T-helper 1 cell treated with Interleukin-12 subunit alpha and Interleukin-12 subunit beta and Interleukin-4 antibody, amounts not matched to agents 30 μg/mL and 1 μg/mL, for 36 hours (primary cell): Measurements from ENCODE around the gene KRT2.

Experiments used
- H3K27ac Mint-ChIP-seq: one replicate; pipeline ENCODE4 v1.8.0; 2021; ENCODE audit warnings: mild to moderate bottlenecking, mixed read lengths
- H3K27me3 Mint-ChIP-seq: one replicate; pipeline ENCODE4 v1.8.0; 2021; ENCODE audit warnings: low read depth, mixed read lengths
- H3K36me3 Mint-ChIP-seq: one replicate; pipeline ENCODE4 v1.8.0; 2021; ENCODE audit warnings: low read depth, mixed read lengths
- H3K4me1 Mint-ChIP-seq: one replicate; pipeline ENCODE4 v1.8.0; 2021; ENCODE audit warnings: low read depth, mixed read lengths
- H3K4me3 Mint-ChIP-seq: one replicate; pipeline ENCODE4 v1.8.0; 2021; ENCODE audit warnings: mild to moderate bottlenecking, moderate library complexity, mixed read lengths
- H3K9me3 Mint-ChIP-seq: one replicate; pipeline ENCODE4 v1.8.0; 2021; ENCODE audit warnings: mixed read lengths

KRT2 gene

GRCh38 chr12:52651726-52652261 lies at the start of gene KRT2:
KRT2 (minus strand) TSS chr12:52652211; CDS start chr12:52652142, 69 bp downstream.
- Mint-ChIP-seq H3K4me3 (no peak within 1 kb of the TSS), H3K4me1 (peaks cover 15% of the 10 kb centered on the region)

DNA sequence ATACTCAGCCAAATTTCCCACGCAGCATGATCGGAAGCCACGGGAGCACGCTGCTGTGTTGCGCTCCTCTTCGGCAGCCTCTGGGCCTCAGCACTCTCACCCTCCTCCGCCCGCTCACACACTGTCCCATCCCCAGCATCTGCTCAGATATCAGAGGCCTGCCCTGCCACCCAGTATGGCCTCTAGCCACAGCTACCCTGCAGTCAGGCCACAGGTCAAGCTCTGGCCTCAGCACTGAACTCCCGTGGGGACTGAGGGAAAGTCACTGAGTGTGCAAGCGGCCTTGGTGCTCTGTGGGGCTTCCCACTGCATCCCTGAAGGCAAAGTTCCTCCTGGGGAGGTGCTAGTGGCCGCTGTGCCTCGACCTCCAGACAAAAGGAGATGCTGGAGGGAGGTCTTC lies 49.3 kb upstream of the KRT2 start:
- no peaks in the 10 kb centered on the region for H3K36me3 Mint-ChIP-seq
- H3K4me1 Mint-ChIP-seq, result no peaks in the 10 kb centered on the region
- no peak overlapping the region for H3K27ac Mint-ChIP-seq
- peaks cover 21% of the 10 kb centered on the region for H3K27me3 Mint-ChIP-seq
- H3K4me3 Mint-ChIP-seq, result no peak overlapping the region
- no peaks in the 10 kb centered on the region for H3K9me3 Mint-ChIP-seq

More at GRCh38 chr12:52651726-52652261, at the start of gene KRT2:
- Mint-ChIP-seq H3K27ac (no peak within 1 kb of the TSS), H3K9me3 (no peaks in the 10 kb centered on the region), H3K27me3 (peaks cover 40% of the 10 kb centered on the region), H3K36me3 (no peaks in the 10 kb centered on the region)

DNA sequence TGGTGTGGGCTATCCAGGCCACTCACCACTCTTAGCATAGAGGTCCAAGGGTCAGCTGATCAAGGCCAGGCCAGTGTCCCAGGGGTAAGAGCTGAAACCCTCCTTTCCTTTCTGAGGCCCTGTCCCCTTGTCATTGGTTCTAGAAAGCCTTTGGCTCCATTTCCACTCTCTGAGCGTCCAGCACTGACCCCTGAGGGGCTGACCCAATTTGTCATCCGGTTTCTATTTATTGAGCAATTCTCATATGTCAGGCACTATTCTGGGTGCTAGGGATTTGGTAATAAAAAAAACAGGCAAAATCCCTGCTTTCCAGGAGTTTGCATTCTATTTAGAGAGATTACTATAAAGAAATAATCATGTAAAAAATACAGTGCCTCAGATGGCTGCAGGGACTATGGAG lies 47.9 kb upstream of the KRT2 start:
- Mint-ChIP-seq H3K27ac (no peak overlapping the region), H3K4me3 (no peak overlapping the region), H3K27me3 (peaks cover 29% of the 10 kb centered on the region), H3K4me1 (no peaks in the 10 kb centered on the region), H3K36me3 (no peaks in the 10 kb centered on the region), H3K9me3 (no peaks in the 10 kb centered on the region)

GRCh38 chr12:52699373-52699772 lies 47.4 kb upstream of the KRT2 start:
- Mint-ChIP-seq H3K4me1 (no peaks in the 10 kb centered on the region), H3K4me3 (no peak overlapping the region), H3K27ac (no peak overlapping the region), H3K9me3 (no peaks in the 10 kb centered on the region), H3K27me3 (peaks cover 34% of the 10 kb centered on the region), H3K36me3 (no peaks in the 10 kb centered on the region)

DNA sequence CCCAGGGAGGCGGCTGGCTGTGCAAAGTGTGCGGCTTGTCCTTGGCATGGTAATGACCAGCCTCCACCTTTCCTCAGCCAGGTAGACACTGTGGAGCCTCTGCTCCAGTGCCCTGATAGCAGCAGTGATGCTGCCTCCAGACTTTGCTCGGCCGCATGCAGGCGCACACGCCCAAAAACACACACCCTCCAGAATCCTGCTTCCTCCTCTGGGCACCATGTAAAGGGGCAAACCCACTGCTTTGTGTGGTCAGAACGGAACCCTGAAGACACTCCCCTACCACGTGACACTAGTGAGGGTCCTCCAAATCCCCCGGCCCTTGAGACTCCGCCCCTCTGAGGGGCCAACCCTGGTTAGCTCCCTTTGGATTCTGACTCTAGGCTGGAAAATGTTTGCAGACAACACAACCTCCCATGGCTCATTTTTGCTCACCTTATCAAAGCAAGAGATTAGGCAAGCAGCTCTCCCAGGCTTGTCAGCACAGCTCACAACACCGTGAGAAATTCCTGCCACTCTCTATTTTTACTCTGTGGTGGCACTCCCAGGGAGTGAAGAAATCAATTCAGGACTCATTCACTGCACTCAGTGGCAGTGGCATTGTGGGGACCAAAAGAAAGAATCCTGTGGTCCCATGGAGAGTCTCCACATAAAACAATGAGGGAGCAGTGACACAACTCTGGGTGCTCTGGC lies 46.8 kb upstream of the KRT2 start:
- H3K36me3 Mint-ChIP-seq, result no peaks in the 10 kb centered on the region
- no peaks in the 10 kb centered on the region for H3K4me1 Mint-ChIP-seq
- H3K27ac Mint-ChIP-seq, result no peak overlapping the region
- H3K27me3 Mint-ChIP-seq, result peaks cover 34% of the 10 kb centered on the region
- no peak overlapping the region for H3K4me3 Mint-ChIP-seq
- H3K9me3 Mint-ChIP-seq, result no peaks in the 10 kb centered on the region

GRCh38 chr12:52697058-52697582 lies 45.1 kb upstream of the KRT2 start:
- Mint-ChIP-seq H3K36me3 (no peaks in the 10 kb centered on the region), H3K4me3 (no peak overlapping the region), H3K27me3 (peaks cover 39% of the 10 kb centered on the region)

GRCh38 chr12:52696588-52696987 lies 44.6 kb upstream of the KRT2 start:
- H3K27ac Mint-ChIP-seq, result no peak overlapping the region
- peaks cover 40% of the 10 kb centered on the region for H3K27me3 Mint-ChIP-seq
- no peak overlapping the region for H3K4me3 Mint-ChIP-seq
- peaks cover 1% of the 10 kb centered on the region for H3K4me1 Mint-ChIP-seq
- H3K36me3 Mint-ChIP-seq, result no peaks in the 10 kb centered on the region
- H3K9me3 Mint-ChIP-seq, result no peaks in the 10 kb centered on the region

More at GRCh38 chr12:52697058-52697582, 45.1 kb upstream of the KRT2 start:
- Mint-ChIP-seq H3K27ac (no peak overlapping the region), H3K4me1 (no peaks in the 10 kb centered on the region), H3K9me3 (no peaks in the 10 kb centered on the region)

GRCh38 chr12:52695039-52695438 lies 43.0 kb upstream of the KRT2 start:
- Mint-ChIP-seq H3K27ac (no peak overlapping the region), H3K36me3 (no peaks in the 10 kb centered on the region), H3K9me3 (no peaks in the 10 kb centered on the region), H3K27me3 (peaks cover 56% of the 10 kb centered on the region), H3K4me1 (peaks cover 10% of the 10 kb centered on the region), H3K4me3 (no peak overlapping the region)

- H3K4me1 Mint-ChIP-seq, result peaks cover 10% of the 10 kb centered on the region
- H3K27ac Mint-ChIP-seq, result no peak overlapping the region
- no peaks in the 10 kb centered on the region for H3K9me3 Mint-ChIP-seq
- peaks cover 64% of the 10 kb centered on the region for H3K27me3 Mint-ChIP-seq
- no peak overlapping the region for H3K4me3 Mint-ChIP-seq
- H3K36me3 Mint-ChIP-seq, result no peaks in the 10 kb centered on the region
These were observed 42.1 kb upstream of the KRT2 start for GRCh38 chr12:52694151-52694550.

DNA sequence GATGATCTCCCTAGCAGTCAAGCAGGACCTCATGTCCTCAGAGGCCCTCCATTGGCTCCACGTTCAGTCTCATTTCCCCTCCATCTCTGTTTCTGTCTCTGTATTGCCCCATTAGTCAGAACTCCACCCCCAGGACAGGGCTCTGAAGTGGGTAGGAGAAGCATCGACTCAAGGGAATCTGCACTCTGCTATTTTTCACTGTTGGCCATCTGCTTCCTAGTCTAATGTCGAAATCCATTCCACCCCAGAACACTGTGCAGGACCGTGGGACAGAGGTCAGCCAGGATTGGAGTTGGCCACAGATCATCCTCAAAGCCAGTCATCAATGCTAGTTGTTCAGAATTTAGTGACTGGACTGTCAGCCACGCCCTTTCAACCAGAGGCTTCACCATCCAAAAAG lies 41.2 kb upstream of the KRT2 start:
- Mint-ChIP-seq H3K4me3 (no peak overlapping the region), H3K36me3 (no peaks in the 10 kb centered on the region), H3K9me3 (no peaks in the 10 kb centered on the region), H3K27me3 (peaks cover 73% of the 10 kb centered on the region), H3K4me1 (peaks cover 10% of the 10 kb centered on the region), H3K27ac (no peak overlapping the region)

- Mint-ChIP-seq H3K27me3 (peaks cover 77% of the 10 kb centered on the region), H3K27ac (no peak overlapping the region), H3K36me3 (no peaks in the 10 kb centered on the region), H3K9me3 (no peaks in the 10 kb centered on the region), H3K4me3 (peak overlapping the region; percentile 19), H3K4me1 (peaks cover 10% of the 10 kb centered on the region)
These were observed 40.2 kb upstream of the KRT2 start for GRCh38 chr12:52692254-52692653.

GRCh38 chr12:52691841-52692150 lies 39.8 kb upstream of the KRT2 start:
- no peaks in the 10 kb centered on the region for H3K36me3 Mint-ChIP-seq
- peak overlapping the region; percentile 12 for H3K27ac Mint-ChIP-seq
- peaks cover 73% of the 10 kb centered on the region for H3K27me3 Mint-ChIP-seq
- H3K9me3 Mint-ChIP-seq, result no peaks in the 10 kb centered on the region
- H3K4me1 Mint-ChIP-seq, result peaks cover 10% of the 10 kb centered on the region
- H3K4me3 Mint-ChIP-seq, result peak overlapping the region; percentile 17

- Mint-ChIP-seq H3K4me1 (peaks cover 10% of the 10 kb centered on the region), H3K4me3 (peak overlapping the region; percentile 82), H3K27me3 (peaks cover 73% of the 10 kb centered on the region), H3K9me3 (no peaks in the 10 kb centered on the region), H3K27ac (peak overlapping the region; percentile 27), H3K36me3 (no peaks in the 10 kb centered on the region)
These were observed 39.2 kb upstream of the KRT2 start for GRCh38 chr12:52691076-52691840.

DNA sequence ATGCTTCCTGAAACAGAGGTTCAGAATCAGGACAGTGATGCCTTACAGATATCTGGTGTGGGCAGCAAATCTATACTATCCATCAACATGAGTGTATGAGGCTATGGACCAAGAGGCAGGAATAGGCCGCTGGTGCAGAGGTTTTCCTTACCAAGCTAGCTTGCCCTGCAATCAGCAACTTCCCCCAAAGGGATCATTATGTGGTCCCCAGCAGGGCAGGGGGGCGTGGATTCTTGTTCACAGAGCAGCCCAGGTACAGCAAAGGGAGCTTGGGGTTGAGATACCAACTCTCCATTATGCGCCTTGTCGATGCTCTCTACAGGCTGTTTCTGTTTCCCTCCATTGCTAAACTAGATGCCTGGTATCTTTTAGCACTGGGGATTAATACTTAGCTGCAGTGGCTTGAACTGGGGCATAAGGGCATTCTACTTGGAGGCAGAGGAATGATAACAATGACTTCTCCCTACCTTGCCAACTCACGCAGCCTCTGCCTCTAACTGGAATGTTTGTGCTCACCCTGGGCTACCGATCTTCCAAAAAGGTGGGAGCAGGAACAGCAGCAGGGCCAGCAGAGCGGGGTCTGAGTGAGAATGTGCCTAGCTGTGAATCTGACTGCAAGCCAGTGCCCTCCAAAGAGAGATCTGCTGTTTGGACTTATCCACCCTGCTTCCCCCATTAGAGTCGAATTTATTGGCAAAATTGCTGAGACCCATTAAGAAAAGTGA lies 38.5 kb upstream of the KRT2 start:
- H3K4me1 Mint-ChIP-seq, result peaks cover 10% of the 10 kb centered on the region
- no peaks in the 10 kb centered on the region for H3K9me3 Mint-ChIP-seq
- peaks cover 68% of the 10 kb centered on the region for H3K27me3 Mint-ChIP-seq
- H3K27ac Mint-ChIP-seq, result no peak overlapping the region
- H3K36me3 Mint-ChIP-seq, result no peaks in the 10 kb centered on the region
- H3K4me3 Mint-ChIP-seq, result peak overlapping the region; percentile 82
